ENCODE measurements around the gene TNFRSF11A.

TNFRSF11A gene

DNA sequence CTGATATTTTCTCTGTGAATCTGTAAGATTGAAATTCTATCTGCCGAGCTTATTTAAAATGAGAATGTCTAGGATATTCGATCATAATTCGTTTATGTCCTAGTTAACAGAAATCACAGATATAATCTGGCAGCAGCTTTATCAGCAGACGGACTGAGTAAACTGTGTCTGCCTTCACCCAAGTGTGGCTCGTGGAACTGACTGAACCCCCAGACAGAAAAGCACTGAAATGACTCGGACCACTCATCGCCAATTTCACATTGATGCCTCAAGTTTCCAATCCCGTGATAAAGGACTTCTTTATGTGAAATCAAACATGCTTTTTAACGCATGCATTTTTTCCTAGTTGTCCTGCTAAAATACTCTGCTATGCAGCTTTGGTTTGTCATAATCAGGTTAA lies 15.9 kb downstream of the TNFRSF11A start:
- Histone ChIP-seq H4K20me1 (ENCODE audit: insufficient read depth, low read length) (no peaks in the 10 kb centered on the region), H3K27ac (ENCODE audit: low read length) (no peak overlapping the region), H2AFZ (ENCODE audit: low read length) (no peak overlapping the region), H3K4me3 (ENCODE audit: low read length) (no peak overlapping the region), H3K4me1 (ENCODE audit: low read length) (no peaks in the 10 kb centered on the region), H3K9me3 (replicated peaks; ENCODE audit: insufficient read depth, low read length) (no peaks in the 10 kb centered on the region), H3K9me2 (replicated peaks; ENCODE audit: insufficient read depth, low read length) (no peaks in the 10 kb centered on the region), H3F3A (ENCODE audit: insufficient read depth, low read length) (no peaks in the 10 kb centered on the region), H3K27me3 (replicated peaks; ENCODE audit: insufficient read depth, low read length) (no peaks in the 10 kb centered on the region), H3K79me2 (ENCODE audit: low read length) (no peaks in the 10 kb centered on the region), H3K4me2 (ENCODE audit: low read depth, low read length) (no peak overlapping the region), H3K36me3 (replicated peaks; ENCODE audit: insufficient read depth, low read length) (no peaks in the 10 kb centered on the region; the same call in 1 of the 2 replicates), H3K9ac (ENCODE audit: low read length) (no peak overlapping the region)
- TF ChIP-seq EZH2 (optimal IDR thresholded peaks at IDR 0.05; ENCODE audit: low read depth, low read length) = no peak
- no peak for TF ChIP-seq EZH2phosphoT487 (IDR thresholded peaks at IDR 0.05; ENCODE audit: low read length)
- TF ChIP-seq, protein P1, sequence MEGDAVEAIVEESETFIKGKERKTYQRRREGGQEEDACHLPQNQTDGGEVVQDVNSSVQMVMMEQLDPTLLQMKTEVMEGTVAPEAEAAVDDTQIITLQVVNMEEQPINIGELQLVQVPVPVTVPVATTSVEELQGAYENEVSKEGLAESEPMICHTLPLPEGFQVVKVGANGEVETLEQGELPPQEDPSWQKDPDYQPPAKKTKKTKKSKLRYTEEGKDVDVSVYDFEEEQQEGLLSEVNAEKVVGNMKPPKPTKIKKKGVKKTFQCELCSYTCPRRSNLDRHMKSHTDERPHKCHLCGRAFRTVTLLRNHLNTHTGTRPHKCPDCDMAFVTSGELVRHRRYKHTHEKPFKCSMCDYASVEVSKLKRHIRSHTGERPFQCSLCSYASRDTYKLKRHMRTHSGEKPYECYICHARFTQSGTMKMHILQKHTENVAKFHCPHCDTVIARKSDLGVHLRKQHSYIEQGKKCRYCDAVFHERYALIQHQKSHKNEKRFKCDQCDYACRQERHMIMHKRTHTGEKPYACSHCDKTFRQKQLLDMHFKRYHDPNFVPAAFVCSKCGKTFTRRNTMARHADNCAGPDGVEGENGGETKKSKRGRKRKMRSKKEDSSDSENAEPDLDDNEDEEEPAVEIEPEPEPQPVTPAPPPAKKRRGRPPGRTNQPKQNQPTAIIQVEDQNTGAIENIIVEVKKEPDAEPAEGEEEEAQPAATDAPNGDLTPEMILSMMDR (IDR thresholded peaks at IDR 0.05; ENCODE audit: low read length) = no peak
- DNase-seq = no peak

- Histone ChIP-seq H3K4me1 (ENCODE audit: low read length) (no peaks in the 10 kb centered on the region), H3K9me2 (replicated peaks; ENCODE audit: insufficient read depth, low read length) (no peaks in the 10 kb centered on the region), H3F3A (ENCODE audit: insufficient read depth, low read length) (no peaks in the 10 kb centered on the region), H3K27me3 (replicated peaks; ENCODE audit: insufficient read depth, low read length) (no peaks in the 10 kb centered on the region), H3K36me3 (replicated peaks; ENCODE audit: insufficient read depth, low read length) (no peaks in the 10 kb centered on the region; the same call in 1 of the 2 replicates), H4K20me1 (ENCODE audit: insufficient read depth, low read length) (no peaks in the 10 kb centered on the region), H3K4me3 (ENCODE audit: low read length) (no peak overlapping the region), H2AFZ (ENCODE audit: low read length) (no peak overlapping the region), H3K4me2 (ENCODE audit: low read depth, low read length) (no peak overlapping the region), H3K9ac (ENCODE audit: low read length) (no peak overlapping the region), H3K27ac (ENCODE audit: low read length) (no peak overlapping the region), H3K9me3 (replicated peaks; ENCODE audit: insufficient read depth, low read length) (no peaks in the 10 kb centered on the region), H3K79me2 (ENCODE audit: low read length) (no peaks in the 10 kb centered on the region)
- TF ChIP-seq EZH2phosphoT487 (IDR thresholded peaks at IDR 0.05; ENCODE audit: low read length) = no peak
- TF ChIP-seq, protein P1 (IDR thresholded peaks at IDR 0.05; ENCODE audit: low read length) = no peak
- no peak for TF ChIP-seq EZH2 (optimal IDR thresholded peaks at IDR 0.05; ENCODE audit: low read depth, low read length)
- no peak for DNase-seq
These were observed 16.4 kb downstream of the TNFRSF11A start for GRCh38 chr18:62341473-62341872.

- Histone ChIP-seq H4K20me1 (ENCODE audit: insufficient read depth, low read length) (no peaks in the 10 kb centered on the region), H3K4me2 (ENCODE audit: low read depth, low read length) (no peak overlapping the region), H3K36me3 (replicated peaks; ENCODE audit: insufficient read depth, low read length) (no peaks in the 10 kb centered on the region; the same call in 1 of the 2 replicates), H2AFZ (ENCODE audit: low read length) (no peak overlapping the region), H3K9ac (ENCODE audit: low read length) (no peak overlapping the region), H3F3A (ENCODE audit: insufficient read depth, low read length) (no peaks in the 10 kb centered on the region), H3K9me3 (replicated peaks; ENCODE audit: insufficient read depth, low read length) (no peaks in the 10 kb centered on the region), H3K9me2 (replicated peaks; ENCODE audit: insufficient read depth, low read length) (no peaks in the 10 kb centered on the region), H3K27ac (ENCODE audit: low read length) (no peak overlapping the region), H3K4me1 (ENCODE audit: low read length) (no peaks in the 10 kb centered on the region), H3K79me2 (ENCODE audit: low read length) (no peaks in the 10 kb centered on the region), H3K27me3 (replicated peaks; ENCODE audit: insufficient read depth, low read length) (no peaks in the 10 kb centered on the region), H3K4me3 (ENCODE audit: low read length) (no peak overlapping the region)
- TF ChIP-seq EZH2 (optimal IDR thresholded peaks at IDR 0.05; ENCODE audit: low read depth, low read length) = no peak
- no peak for TF ChIP-seq EZH2phosphoT487 (IDR thresholded peaks at IDR 0.05; ENCODE audit: low read length)
- TF ChIP-seq, protein P1 (IDR thresholded peaks at IDR 0.05; ENCODE audit: low read length) = no peak
- DNase-seq = no peak
These were observed 17.8 kb downstream of the TNFRSF11A start for GRCh38 chr18:62342884-62343283.

All from MM.1S (cell line).